Cardiac fibroblast (primary cell): ENCODE data around the gene OTUB1.

Source experiments
- DNase-seq, 2 donors: peaks; one replicate each; pipeline versions ENCODE4 v3.0.0 to v3.0.0-alpha.2; 2010; ENCODE audit warnings: low read depth in 2 of 2
- H3K4me3 ChIP-seq, 2 donors: replicated peaks in 1 of 2; 1 replicate in 1 of 2; 2 replicates in 1 of 2; pipeline ENCODE4 v1.5.1; 2011; ENCODE audit warnings: low read depth in 2 of 2, low read length in 2 of 2, mild to moderate bottlenecking in 2 of 2, moderate library complexity in 1 of 2
- TF ChIP-seq, protein P1 (sequence below): IDR thresholded peaks from one replicate; pipeline ENCODE4 v1.5.1; 2011; ENCODE audit warnings: low read depth, mild to moderate bottlenecking, low read length, inconsistent platforms

The OTUB1 gene

DNA sequence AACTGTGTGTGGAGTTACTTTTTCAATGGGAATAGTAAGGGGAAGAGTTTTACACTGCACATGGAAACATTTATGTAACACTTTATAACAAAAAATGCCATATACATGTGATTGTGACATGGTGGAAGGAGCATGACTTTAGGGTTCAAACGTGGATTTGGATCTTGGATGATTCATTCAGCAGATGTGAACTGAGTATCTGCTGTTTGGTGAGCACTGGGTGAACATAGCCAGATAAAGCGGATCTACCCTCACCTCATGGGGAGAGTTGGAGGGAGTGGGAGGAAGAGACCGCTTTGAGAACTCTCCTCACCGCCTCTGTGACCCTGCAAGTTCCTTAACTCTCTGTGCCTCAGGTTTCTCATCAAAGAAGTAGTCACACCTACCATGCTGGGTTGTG lies 44.3 kb upstream of the OTUB1 start:
- no peak for DNase-seq
- TF ChIP-seq, protein P1, sequence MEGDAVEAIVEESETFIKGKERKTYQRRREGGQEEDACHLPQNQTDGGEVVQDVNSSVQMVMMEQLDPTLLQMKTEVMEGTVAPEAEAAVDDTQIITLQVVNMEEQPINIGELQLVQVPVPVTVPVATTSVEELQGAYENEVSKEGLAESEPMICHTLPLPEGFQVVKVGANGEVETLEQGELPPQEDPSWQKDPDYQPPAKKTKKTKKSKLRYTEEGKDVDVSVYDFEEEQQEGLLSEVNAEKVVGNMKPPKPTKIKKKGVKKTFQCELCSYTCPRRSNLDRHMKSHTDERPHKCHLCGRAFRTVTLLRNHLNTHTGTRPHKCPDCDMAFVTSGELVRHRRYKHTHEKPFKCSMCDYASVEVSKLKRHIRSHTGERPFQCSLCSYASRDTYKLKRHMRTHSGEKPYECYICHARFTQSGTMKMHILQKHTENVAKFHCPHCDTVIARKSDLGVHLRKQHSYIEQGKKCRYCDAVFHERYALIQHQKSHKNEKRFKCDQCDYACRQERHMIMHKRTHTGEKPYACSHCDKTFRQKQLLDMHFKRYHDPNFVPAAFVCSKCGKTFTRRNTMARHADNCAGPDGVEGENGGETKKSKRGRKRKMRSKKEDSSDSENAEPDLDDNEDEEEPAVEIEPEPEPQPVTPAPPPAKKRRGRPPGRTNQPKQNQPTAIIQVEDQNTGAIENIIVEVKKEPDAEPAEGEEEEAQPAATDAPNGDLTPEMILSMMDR: no peak
- H3K4me3 ChIP-seq: no peak overlapping the region

DNA sequence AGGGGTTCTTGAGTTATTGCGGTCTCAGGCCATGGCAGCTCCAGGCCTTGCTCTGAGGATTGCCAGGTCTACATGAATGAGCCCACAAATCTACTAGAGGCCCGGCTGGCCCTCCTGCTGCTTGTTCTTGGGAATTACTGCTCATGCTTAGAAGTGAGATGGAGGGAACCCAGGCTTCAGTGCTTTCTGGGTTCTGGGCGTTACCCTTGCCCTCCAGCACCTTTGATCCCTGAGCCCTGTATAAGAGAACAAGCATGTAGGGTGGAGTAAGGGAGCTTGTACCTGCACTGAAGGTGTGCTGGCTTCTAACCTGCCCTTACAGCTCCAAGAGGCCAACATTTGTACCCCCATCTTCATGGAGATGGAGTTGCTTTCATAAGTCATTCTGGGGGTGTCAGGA lies 43.4 kb upstream of the OTUB1 start:
- no peak overlapping the region for H3K4me3 ChIP-seq
- no peak for DNase-seq
- TF ChIP-seq, protein P1: no peak

DNA sequence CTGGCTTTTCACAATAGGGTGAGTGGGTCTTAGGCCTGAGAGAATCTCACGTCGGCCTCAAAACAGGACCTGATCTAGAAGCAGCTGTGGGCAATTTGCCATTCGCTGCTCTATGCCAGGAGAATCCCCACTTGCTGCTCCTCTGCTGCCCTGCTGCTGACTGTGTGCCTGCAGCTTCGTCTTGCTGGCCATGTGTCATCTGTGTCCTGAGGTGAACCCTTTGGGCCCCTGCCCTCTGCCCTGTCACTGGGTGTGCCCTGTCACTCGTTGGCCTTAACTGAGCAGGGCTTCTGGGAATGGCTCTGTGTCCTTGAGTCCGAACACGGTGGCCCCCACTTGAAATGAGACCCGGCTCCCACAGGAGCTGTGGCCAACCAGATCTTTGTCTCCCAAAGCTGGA lies 41.3 kb upstream of the OTUB1 start:
- DNase-seq: peak in 1 of 2 donors; percentile 17
- TF ChIP-seq, protein P1: no peak
- H3K4me3 ChIP-seq: no peak overlapping the region

DNA sequence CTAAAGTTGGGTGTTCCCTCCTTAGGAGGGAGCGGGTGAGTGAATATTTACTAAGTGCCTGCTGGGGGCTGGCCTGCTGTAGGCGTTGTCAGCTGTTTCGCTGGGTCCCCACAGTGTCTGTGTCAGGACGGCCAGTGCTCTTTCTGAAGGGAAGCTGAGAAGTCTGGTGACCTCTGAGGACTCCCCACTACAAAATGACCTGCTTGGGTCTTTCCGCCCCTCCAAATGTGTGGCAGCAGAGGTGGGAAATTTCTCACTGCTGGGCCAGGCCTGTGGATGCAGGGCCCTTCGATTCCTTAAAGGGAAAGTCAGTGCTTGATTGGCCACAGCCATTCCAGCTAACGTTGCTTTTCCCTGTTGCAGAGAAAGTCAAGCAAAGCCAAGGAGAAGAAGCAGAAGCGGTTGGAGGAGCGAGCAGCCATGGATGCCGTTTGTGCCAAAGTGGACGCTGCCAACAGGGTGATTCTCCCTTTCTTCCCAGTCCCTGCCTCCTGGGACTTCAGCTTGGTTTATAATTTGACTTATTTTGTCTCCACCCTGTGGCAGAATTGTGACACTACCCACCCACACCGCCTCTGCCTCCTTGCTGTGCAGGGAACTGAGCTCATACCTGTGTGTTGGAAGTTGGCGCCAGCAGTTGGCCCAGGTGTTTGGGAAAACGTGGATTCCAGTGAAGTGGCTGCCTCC lies 40.6 kb upstream of the OTUB1 start:
- DNase-seq: peak; percentile 84 to 85
- no peak overlapping the region for H3K4me3 ChIP-seq
- TF ChIP-seq, protein P1: peak; percentile 72

DNA sequence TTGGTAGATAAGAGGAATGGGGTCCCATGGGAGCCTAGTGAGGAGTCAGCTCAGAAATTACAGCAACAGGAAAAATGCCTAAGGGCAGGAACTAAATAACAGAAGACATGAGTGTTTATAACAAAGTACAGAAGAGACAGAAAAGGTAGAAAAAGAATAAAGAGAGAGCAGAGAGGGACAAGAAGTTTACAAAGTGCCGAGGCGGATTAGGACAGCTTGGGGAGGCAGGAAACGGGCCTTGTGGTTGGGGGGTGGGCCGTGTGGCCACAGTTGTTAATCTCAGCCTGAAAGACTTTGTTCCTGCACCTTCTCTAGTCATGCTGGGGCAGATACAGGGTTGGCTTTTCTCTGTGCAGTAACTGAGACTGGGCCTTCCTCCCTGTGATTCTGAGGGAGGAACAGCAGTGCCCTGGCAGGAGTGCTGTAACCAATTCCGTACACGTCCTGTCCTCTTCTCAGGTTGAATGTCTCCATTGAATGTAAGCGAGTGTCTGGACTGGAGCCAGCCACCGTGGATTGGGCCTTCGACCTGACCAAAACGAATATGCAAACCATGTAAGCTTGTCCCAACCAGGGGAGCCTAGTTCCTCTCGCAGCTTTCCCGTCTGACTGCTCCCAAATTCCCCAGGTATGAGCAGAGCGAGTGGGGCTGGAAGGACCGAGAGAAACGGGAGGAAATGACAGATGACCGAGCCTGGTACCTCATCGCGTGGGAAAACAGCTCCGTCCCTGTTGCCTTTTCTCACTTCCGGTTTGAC lies 34.3 kb upstream of the OTUB1 start:
- H3K4me3 ChIP-seq: no peak overlapping the region
- TF ChIP-seq, protein P1: no peak
- peak in 1 of 2 donors; percentile 49 for DNase-seq

DNA sequence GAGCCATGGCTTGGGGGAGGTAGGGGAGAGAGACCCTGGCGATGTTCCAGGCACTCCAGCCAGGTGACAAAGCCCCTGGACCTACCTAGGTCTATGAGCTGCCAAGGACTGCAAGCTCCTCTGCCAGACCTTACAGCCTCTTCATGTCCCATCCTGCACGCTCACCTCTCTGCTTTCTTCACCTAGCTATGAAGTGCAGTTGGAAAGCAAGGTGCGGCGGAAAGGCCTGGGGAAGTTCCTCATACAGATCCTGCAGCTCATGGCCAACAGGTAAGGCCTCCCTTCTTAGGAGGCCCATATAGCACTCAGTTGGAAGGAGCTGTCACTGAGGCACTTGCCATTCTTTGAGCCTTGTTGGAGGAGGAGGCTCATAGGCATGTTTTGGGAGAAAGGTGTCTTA lies 33.7 kb upstream of the OTUB1 start:
- TF ChIP-seq, protein P1: no peak
- no peak for DNase-seq
- no peak overlapping the region for H3K4me3 ChIP-seq
